ENCODE data around the gene TARS3. TPM values are rescaled to one million over a fixed set of nuclear protein-coding genes. Genes with fewer than 3 reads are reported as not detected.
"Not testable (repeated sequence)": the region's sequence is repeated elsewhere in the genome, so short reads cannot be mapped to it uniquely, and the experiment has no call there.

The TARS3 gene
- total RNA-seq, 1 experiment from 2014 or later = 9.2 TPM

- no peak for DNase-seq (ENCODE audit: extremely low read depth, low read depth)
These were observed 90.9 kb downstream of the TARS3 start for GRCh38 chr15:101633356-101633755.

DNA sequence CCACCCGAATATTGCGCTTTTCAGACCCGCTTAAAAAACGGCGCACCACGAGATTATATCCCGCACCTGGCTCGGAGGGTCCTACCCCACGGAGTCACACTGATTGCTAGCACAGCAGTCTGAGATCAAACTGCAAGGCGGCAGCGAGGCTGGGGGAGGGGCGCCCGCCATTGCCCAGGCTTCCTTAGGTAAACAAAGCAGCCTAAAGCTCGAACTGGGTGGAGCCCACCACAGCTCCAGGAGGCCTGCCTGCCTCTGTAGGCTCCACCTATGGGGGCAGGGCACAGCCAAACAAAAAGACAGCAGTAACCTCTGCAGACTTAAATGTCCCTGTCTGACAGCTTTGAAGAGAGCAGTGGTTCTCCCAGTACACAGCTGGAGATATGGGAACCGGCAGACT is 97.5 kb downstream of the TARS3 start:
- not testable (repeated sequence) for DNase-seq (ENCODE audit: extremely low read depth, low read depth)

DNA sequence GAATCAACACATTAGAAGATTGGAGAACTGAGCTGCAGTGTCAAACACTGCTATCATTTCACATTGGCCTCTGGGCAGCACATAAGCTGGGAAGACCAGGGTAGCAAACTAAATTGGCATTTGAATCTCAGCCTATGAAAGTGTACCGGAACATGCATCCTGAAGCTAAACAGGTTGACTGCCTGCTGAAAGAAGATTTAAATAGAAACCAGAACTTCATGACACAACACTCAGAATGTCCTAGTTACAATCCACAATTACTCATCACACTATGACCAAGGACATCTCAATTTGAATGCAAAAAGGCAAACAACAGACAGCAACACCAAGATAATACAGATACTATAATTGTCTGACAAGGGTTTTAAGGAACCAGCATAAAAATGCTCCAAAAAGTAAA is 98.3 kb downstream of the TARS3 start:
- no peak for DNase-seq (ENCODE audit: extremely low read depth, low read depth)

DNA sequence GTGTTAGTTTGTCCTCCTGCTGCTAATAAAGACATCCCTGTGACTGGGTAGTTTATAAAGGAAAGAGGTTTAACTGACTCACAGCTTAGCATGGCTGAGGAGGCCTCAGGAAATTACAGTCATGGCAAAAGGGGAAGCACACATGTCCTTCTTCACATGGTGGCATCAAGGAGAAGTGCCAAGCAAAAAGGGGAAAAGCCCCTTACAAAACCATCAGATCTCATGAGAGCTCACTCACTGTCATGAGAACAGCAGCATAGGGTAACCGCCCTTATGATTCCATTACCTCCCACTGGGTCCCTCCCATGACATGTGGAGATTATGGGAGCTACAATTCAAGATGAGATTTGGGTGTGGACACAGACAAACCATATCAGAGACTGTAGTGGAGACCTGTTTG is 99.1 kb downstream of the TARS3 start:
- no peak for DNase-seq (ENCODE audit: extremely low read depth, low read depth)

- no peak for DNase-seq (ENCODE audit: extremely low read depth, low read depth)
These were observed 100.6 kb downstream of the TARS3 start for GRCh38 chr15:101623367-101624304.

DNA sequence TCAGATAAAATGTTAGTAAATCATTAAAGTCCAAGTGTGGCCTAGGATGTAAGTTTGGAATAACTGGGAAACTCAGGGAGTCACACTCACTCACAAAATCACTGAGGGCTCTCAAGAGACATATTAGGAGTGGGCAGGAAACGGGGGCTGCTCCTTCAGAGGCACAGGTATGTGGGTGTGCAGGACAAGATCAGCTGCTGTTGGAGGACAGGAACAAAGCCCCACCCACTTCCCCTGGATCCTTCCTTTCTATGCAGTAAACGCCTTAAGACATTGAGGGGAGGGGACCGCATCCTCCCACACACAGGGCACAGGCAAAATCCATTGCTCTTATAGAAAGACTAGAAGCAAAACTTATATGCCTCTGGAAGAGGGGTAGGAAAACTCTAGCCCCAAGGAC is 102.3 kb downstream of the TARS3 start:
- no peak for DNase-seq (ENCODE audit: extremely low read depth, low read depth)

- no peak for DNase-seq (ENCODE audit: extremely low read depth, low read depth)
These were observed 103.6 kb downstream of the TARS3 start for GRCh38 chr15:101620671-101621070.

GRCh38 chr15:101619615-101619865 is 104.7 kb downstream of the TARS3 start:
- no peak for DNase-seq (ENCODE audit: extremely low read depth, low read depth)

GRCh38 chr15:101618851-101619614 is 105.2 kb downstream of the TARS3 start:
- no peak for DNase-seq (ENCODE audit: extremely low read depth, low read depth)

- DNase-seq (ENCODE audit: extremely low read depth, low read depth) = no peak
These were observed 106.2 kb downstream of the TARS3 start for GRCh38 chr15:101618076-101618475.

- DNase-seq (ENCODE audit: extremely low read depth, low read depth) = no peak
These were observed 106.8 kb downstream of the TARS3 start for GRCh38 chr15:101617390-101617965.

GRCh38 chr15:101615986-101616848 is 108.1 kb downstream of the TARS3 start:
- DNase-seq (ENCODE audit: extremely low read depth, low read depth) = peak; percentile 38

GRCh38 chr15:101615414-101615985 is 108.8 kb downstream of the TARS3 start:
- no peak for DNase-seq (ENCODE audit: extremely low read depth, low read depth)

GRCh38 chr15:101614761-101615160 is 109.5 kb downstream of the TARS3 start:
- no peak for DNase-seq (ENCODE audit: extremely low read depth, low read depth)

DNA sequence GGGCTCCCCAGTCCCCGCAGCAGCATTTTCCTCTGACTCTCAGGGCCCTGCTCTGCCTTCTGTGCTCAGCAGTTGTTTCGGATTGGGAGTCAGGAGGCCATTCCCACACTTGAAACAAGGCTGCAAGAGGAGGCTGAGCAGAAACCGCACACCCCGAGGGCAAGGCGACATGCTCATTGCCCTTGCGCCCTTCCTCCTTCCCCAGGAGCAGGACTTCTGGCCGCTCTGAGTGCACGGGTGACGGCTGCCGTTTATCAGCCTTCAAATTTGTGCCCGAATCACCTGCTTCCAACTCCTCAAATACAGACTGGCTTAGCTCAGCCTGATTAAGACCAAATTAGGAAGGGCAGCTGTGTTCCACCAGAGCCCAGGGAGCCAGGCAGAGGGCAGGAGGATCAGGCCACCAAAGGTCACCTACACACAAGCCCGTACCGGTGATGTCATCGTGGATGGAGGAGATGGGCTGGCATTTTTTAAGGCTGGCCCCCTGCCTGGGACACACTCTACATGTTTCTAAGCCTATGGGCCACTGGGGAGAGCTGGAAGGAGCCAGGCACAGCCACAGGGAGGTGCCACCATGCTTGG is 110.2 kb downstream of the TARS3 start:
- no peak for DNase-seq (ENCODE audit: extremely low read depth, low read depth)

GRCh38 chr15:101613130-101614000 is 110.9 kb downstream of the TARS3 start:
- DNase-seq (ENCODE audit: extremely low read depth, low read depth) = no peak

DNA sequence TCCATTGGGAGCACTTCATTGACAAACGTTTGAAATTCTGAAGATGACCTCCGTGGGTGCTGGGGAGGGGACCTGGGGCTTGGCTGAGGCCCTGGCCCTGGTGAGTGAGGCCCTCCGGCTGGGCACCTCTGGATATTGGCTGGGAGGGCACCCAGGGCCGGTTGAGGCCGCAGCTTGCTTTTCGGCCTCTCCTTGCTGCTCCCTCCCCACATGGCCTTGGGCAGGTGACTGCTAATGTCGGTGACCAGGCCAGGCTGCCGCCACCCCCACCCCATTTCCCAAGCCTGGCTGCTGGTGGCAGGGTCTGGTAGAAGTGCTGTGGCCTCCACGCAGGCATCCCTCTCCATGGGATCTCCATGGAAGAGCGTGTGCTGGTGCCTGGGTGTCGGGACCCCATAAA is 111.6 kb downstream of the TARS3 start:
- no peak for DNase-seq (ENCODE audit: extremely low read depth, low read depth)

DNA sequence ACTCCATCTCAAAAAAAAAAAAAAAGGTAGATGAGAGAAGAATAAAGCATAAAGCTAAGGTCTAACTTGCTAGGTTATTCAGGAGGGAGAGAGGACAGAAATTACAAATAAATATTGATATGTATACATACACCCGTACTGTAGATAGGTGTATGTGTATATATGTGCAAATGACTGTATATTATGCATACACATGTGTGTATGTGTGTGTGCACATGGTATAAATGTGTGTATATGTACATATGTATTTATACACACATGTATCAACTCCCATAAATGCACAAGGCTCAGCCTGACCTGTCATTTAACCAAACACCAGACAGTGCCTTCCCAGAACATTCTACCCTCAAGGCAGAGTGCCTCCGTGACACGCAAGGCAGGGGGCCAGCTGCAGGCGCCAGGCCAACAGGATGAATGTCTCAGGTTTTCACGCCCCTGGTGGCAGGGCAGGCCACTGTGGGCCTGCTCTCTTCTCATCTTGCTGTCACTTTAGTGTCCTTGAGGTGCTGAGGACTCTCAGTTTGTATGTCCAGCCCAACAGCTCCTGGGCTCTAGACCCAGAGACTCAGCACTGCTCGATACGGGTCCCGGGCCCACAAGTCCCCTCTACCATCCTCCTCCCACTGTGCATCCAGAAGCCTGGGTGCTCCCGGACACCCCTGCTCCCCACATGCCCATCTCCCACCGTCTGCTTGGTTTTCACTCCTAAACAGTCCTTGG is 112.5 kb downstream of the TARS3 start:
- no peak for DNase-seq (ENCODE audit: extremely low read depth, low read depth)
